Stimulated activated naive CD4-positive, alpha-beta T cell (primary cell): ENCODE results near the gene TPPP.

Experiments
- DNase-seq, 6 experiments: peaks; one replicate each; lab custom pipeline; 2025; lab: John Stamatoyannopoulos, UW

TPPP gene

DNA sequence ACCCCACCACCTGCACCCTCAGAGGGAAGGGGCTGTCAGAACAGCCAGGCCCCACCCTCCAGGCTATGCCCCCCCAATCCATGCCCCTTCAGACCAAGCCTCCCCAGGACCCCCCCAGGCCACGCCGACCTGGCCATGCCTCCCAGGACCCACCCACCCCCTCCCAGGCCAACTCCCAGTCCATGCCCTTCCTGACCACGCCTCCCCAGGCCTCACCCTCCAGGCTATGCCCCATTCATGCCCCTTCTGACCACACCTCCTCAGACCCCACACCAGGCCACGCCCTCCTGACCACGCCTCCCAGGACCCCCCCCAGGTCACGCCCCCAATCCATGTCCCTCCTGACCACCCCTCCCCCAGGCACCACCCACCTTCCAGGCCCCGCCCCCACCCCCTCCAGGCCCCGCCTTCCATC lies 27.6 kb downstream of the TPPP start:
- DNase-seq: no peak

DNA sequence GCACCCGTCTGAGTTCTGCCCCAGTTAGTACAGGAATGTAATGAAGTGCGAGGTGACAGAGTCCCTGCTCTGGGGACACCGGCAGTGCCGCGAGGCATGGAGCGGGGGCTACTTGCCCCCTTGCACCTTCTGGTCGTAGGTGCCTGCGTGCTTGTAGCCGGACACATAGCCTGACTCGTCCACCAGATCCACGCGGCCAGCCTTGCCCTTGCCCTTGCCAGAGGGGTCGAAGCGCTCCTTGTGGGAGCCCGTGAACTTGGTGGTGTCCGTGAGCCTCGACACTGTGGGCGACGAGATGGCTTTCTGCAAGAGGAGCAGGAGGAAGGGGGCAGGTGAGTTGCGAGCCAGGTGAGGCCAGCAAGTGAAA lies 28.2 kb downstream of the TPPP start:
- DNase-seq: no peak

DNA sequence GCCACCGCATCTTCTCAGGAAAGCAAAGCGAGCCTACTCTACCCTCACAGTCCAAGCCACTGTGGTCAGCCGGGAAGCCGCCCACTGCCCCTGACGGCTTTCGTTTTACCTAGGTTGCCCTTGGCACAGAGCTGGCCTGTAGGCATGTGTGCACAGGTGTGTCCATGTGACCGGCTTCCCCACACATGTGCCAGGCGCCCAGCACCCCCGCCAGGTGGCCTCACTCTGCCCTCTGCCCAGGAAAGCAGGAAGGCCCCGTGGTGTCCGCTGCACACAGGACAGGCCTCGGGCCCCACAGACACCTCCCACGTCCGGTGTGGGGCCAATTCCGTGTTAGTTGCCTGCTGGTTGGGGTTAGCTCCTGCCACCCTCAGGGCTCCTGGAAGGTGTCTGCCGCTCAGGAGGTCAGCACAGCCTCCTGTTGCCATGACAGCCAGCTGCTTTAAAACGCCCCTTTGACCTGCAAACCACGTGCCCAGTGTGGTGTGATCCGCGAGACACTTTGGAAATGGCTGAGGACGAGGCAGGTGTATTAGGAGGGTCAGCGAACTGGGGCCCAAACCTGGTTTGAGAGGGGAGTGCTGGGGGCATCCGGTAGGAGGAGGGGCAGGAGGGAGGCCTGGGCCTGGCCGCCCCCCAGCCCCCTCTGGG lies 28.7 kb downstream of the TPPP start:
- no peak for DNase-seq

DNA sequence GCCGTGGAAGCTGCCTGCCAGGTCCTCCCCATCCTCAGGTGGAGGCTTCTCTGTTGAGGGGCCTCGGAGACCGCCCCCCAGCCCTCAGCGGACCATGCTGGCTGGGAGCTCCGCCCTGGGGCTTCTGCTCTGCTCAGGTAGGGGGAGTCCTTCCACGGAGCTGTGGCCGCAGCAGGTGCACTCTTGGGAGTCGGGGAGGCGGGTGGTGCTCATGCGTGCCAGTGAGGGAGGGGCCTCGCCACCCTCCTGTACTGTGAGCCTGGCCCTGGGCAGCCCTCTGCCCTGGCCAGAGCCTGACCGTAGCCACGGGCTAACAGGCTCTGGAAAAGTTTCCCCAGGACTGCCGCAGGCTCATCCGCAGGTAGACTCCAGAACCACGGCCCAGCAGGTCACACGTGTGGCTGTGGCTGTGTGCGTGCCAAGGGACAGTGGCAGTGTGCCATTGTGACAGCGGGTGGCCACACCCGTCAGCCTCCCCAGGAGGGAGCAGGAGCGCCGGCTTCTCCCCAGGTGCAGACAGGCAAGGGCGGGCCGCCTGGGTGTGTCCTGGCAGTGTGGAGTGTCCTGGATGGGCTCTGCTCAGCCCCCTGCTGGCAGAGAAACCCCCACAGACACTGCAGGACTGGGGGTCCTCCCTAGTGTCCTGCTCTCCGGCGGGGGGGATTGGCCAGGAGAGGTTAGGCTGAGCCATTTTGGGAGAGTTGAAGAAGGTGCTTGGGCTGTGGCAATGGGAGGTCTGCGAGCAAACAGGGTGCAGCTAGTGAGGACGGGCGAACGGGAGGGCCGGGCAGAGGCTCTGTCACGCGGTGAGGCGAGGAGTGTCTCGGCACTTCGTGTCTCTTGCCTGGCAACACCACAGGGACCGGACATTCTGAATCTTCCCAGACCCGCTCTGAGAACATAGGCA lies 29.5 kb downstream of the TPPP start:
- no peak for DNase-seq

DNA sequence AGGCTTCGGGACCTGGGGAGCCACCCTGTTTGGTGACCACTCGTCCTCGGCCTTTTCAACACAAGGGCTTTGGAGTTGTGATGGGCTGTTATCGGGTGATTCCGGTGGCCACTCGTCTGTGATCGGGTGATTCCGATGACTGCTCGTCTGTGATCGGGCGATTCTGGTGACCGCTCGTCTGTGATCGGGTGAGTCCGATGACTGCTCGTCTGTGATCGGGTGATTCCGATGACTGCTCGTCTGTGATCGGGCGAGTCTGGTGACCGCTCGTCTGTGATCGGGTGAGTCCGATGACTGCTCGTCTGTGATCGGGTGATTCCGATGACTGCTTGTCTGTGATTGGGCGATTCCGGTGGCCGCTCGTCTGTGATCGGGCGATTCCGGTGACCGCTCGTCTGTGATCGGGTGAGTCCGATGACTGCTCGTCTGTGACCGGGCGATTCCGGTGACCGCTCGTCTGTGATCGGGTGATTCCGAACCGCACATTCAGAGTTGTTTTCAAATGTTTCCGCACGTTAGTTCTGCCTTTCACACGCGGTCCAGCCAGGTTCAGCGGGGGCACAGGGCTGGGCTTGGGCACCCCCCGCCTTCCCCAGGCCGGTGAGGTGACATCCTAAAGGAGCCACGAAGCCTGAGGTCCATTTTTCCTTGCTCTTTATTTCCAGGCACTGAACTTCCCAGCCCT lies 30.3 kb downstream of the TPPP start:
- no peak for DNase-seq

DNA sequence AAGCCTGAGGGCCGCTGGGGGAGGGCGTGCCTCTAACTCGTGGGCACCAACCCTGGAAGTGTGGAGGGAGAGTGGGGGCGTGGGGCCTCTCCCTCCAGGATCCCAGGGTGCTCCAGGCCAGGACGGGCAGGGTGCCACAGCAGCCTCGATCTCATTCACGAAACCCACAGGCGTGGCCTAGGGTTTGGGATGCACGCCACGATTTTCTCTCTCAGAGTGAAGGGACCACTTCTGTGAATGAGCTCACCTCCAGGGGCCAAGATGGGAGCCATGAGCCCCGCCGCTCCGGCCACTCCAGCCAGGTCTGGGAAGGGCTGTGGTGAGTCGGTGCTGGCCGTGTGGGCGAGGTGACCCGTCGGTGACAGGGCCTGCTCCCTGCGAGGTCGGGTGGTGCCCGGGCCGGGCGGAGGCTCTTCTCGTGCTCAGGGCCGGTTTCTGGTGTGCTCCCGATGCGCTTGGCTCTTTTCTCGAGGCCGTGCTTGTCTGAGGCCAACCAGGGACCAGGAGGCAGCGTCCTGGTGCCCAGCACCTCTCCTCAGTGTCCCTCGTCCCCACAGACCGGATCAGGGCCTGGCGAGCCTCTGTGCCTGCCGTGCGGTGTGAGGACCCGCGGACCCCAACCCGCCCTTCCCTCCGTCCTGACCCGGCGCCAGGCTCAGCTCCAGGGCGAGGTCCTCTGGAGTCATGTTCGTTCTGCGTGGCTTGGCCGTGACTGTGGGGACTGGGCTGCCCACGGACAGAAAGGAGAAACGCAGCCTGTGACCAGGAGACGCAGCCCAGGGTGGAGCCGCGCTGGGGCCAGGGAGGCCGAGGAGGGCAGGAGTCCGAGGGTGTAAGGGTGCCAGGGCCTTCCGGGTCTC lies 31.0 kb downstream of the TPPP start:
- DNase-seq: no peak

DNA sequence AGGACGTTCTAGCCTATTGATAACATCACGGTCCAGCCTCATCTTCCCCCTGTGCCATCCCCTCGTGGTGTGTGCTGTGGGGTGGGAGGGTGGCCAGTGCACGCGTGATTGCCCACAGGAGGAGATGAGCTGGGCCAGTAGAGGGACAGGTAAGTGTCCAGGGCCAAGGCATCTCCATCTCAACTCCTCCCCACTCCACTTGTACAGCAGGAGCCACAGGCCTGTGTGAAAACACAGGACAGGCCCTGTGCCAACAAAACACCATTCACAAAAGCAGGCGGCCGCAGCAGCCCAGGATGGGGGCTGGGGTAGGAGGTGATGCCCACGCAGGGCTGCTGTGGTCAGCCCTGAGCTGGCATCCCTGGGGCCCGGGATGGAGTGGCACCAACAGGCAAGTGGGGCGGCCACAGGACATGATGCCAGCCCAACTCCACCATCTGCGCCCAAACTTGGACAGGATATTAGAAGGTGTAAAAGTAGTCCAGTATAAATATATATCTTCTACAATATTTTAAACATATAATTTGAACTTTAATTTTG lies 32.6 kb downstream of the TPPP start:
- no peak for DNase-seq

DNA sequence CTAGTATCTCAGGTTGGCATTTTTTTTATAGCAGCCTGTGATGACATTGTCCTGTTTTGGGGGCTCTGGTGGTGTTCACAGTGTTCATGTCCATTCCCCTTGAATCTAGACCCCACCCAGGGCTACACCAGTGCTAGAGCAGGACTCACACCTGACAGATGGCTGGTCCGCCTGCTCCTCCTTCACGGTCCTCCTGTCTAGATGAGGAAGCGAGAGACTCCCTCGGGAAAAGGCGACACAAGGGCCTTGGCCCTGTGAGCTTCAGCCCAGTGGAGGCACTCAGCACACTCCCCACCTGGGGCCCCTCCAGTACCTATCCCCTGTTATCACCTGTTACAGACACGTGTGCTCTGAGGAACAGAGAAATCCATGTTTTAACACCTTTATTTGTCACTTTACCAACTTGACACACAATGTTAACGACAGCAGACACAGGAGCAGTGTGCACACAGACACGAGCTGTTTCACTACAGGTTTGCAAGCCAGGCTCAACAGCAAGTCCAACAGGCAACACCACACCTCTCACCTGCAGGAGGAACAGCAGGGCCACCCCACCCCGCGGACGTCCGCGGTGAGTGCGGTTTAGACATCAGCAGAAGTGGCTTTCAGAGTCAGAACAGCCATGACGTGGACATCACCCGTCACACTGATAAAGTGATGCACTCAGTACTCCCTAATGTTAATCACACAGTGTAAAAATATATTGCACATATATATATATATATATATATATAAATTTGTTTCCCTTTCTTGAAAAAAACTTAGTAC lies 33.5 kb downstream of the TPPP start:
- no peak for DNase-seq

DNA sequence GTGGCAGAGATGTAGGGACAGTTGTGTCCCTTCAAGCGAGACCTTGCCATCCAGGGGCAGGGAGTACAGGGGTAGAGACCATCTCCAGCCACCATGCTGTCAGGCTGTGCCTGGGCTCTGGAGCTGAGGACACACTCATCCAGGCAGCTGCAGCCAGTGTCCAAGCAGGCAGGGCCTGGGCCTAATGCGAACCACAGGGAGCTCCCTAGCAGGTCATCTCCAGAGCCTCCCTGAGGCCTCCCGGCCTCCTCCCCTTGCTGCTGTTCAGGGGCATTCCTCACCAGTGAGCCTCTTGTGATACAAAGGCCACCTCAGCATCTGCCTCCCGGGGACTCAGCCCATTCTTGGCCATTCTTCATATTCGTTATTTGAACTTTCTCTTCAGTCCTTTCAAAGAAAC lies 35.0 kb downstream of the TPPP start:
- no peak for DNase-seq

DNA sequence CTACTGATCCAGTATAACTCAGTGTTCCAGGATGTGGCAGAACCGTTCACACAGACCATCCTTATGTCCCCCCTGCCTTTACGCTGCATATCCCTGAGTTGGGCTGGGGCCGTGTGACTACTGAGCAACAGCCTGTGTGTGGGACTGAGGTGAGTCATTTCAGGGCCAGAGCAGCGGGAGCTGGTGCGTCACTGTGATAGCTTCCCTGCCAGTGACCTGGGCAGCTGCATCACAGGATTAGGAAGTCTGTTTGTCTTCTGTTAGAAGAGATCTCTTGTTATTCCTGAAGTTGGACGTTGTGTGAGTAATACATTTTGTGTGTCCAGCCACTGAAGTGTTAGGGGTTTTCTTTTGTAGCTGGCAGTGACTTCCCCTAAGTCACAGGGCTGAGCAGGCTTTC lies 35.6 kb downstream of the TPPP start:
- DNase-seq: no peak

DNA sequence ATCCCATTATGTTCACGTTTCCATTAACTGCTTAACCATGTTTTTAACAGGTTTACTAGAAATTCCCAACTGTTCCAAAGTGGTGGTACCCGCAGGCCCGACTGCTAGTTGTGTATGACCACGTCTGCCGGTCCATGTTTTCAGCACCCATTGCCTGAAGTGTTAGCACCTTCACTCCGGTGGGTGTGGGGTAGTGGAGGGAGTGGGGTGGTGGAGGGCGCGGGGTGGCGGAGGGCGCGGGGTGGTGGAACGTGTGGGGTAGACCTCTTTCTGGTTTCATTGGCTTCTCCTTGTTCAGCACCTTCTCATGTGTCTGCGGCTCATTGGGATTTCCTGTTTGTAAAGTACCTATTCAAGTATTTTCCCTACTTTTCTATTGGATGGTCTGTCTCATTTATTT lies 37.7 kb downstream of the TPPP start:
- DNase-seq: no peak

DNA sequence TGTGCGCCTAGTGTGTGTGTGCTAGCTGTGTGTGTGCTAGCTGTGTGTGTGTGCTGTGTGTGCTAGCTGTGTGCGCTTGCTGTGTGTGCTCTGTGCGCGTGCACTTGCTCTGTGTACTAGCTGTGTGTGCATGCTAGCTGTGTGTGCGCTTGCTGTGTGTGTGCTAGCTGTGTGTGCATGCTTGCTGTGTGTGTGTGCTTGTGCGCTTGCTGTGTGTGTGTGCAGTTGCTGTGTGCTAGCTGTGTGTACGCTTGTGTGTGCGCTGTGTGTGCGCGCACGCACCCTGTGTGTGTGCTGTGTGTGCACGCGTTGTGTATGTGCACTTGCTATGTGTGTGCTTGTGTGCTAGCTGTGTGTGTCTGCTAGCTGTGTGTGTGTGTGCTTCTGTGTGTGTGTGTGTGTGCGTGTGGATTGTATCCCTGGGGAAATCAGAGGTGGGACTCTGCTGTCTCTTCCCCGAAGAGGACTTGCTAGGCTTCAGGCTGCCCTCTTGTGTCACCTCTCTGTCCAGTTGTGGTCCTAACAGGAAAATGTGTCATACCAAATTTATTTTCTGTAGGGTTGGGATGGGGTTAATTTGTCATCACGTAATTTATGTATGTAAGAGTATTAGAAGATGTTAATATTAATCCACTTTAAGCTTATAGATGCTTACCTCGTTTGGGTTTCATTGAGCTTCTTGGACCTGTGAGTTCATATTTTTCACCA lies 38.9 kb downstream of the TPPP start:
- no peak for DNase-seq

DNA sequence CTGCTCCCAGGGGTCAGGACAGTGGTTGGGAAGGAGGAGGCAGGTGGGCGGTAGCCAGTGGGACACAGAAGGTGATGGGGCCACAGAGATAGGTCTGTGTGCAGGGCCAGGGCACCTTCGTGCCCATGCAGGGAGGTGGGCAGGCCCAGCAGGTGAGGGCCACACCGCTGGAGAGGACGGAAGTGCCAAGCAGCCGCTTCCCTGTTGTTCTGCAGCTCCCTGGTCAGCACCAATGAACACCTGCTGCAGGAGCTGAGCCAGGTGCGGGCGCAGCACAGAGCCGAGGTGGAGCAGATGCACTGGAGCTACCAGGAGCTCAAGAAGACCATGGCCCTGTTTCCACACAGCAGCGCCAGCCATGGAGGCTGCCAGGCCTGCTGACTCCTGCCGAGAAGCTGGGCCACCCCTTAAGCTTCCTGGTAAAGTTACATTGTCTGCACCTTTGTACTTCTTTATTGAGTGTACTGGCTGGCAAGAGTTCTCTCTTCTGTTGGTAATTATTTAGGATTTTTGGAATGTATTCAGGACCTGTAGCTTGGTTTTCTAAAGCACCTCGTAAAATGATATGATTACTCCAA lies 40.3 kb downstream of the TPPP start:
- DNase-seq: no peak

DNA sequence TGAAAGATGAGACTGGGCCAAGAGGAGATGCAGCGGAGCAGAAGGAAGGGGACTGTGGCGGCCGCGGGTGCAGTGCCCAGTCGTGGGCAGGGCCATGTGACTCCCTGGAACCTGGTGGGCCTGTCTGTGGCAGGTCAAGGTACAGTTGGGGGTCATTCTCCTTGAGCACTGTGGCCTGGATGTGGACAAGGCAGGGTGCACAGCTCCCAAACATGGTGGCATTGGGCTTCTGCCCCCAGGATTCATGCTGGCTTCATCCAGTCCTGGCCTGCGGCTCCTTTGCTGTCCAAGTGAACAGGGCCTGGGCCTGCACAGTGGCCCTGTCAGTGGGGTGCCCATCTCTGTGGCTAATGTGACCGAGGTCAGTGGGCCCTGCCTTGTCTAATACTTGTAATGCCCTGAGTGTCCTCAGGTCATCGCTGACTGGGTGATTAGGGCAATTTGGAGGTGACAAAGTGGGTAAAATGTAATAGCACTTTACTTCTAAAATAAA lies 41.1 kb downstream of the TPPP start:
- no peak for DNase-seq

DNA sequence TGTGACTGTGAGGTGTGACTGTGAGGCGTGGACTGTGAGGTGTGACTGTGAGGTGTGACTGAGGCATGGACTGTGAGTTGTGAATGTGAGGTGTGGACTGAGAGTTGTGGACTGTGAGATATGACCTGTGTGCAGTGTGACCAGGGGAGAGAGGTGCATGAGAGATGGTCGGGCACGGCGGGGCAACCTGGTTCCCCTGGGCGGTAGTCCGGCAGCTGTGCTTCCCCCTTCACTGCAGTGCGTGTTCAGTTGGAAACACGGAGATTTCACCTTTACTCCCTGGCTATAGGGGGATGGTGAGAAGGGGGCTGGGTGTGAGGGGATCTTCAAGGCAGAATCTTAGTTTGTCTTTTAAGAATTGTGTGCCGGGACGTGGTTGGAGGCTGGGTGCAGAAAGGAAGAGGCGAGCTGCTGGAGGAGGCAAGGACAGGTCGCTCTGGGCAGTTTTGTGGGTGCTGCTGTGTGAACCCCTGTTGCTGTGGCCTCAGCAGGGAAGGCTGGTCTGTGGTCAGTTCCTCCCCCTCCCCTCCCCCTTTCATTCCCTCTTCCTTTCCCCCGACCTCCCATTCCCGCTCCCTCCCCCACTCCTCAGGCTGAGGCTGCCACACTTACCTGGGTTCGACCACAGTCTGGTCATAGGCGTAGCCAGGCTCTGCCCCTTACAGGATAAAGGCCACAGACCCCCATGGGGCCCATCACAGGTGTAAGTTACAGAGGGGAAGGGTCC lies 41.7 kb downstream of the TPPP start:
- DNase-seq: no peak

DNA sequence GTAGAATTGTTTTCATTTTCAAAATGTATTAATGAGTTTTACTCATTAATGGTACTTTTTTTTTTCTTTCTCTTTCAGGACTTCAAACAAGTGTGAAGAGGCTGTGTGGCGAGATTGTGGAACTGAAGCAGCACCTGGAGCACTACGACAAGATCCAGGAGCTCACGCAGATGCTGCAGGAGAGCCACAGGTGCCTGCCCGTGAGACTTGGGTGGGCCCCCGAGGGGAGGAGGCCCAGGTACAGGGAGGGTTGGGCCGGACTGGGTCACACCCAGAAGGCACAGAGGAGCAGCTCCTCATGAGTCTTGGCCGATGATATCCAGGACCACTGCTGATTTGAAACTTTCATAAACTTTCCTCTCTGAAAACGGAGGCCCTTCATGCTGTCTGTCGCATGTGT lies 45.4 kb downstream of the TPPP start:
- no peak for DNase-seq

DNA sequence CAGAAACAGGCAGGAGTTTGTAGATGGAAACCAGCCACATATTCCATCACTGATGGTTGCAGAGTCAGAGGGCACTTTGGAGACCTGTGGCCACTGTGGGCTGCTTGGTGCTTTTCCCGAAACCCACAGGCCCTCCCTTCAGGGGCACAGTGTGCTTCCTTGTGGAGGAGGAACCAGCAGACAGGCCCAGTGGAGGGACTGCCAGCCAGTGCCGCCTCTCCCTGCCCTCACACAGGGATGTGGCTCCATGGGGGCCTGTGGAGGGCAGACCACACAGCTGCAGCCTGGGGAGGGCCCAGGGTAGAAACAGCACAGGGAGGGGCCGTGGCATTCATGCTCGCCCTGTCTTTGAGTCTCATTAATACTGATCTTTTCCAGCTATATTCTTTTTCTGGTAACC lies 45.8 kb downstream of the TPPP start:
- no peak for DNase-seq

DNA sequence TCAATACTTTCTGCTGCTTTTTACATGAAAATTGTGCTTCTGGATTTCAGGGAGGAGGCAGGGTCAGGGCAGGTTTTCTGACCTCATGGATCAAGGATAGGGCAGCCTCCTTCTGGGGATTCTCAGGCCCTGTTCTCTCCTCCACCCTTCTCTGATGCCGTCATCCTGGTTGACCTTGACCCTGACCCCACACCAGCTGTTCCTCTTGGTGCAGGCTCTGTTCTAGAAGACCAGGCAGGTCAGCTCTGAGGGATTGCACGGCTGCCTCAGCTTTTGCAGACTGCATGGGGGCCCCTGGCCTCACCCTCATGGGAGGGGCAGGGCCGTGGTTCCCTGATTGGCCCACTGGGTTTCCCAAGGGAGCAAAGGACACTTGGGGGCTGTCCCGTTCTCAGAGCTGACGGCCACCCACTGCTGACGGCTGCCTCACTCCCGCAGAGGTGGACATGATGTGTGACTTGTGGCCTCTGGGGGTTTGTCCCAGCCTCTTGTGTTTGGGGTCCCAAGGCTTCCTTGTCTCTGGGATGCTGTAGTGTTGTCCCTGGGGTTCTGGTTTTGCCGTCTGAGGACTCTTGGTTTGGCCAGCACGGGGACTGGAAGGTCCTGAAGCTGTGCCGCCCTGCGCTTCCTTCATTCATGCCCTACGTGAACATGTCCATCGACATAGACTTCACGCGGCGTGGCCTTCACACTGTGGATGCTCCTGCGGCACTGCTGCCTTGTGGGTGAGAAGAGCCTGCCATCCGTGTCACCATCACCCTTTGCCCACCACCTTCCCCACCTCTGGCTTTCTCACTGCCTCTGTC lies 46.6 kb downstream of the TPPP start:
- no peak for DNase-seq
